Smooth muscle cell (in vitro differentiated cells): ENCODE data around the gene MYO3B. TPM values are rescaled to one million over a fixed set of nuclear protein-coding genes. Genes with fewer than 3 reads are reported as not detected.

Source experiments
- DNase-seq: peaks from one replicate; lab custom pipeline; 2025; ENCODE audit not compliant: unreplicated experiment; lab: John Stamatoyannopoulos, UW
- H2AFZ ChIP-seq: fragments of 200-600 bp; sonication (generic); 2 replicates; pipeline ENCODE4 v1.6.0; 2016; ENCODE audit warnings: antibody characterized with exemption, low read depth, mild to moderate bottlenecking
- H3F3A ChIP-seq: fragments of 200-600 bp; sonication (generic); 2 replicates; pipeline ENCODE4 v1.6.0; 2017; ENCODE audit warnings: antibody characterized with exemption, low read depth
- H3K27ac ChIP-seq: fragments of 200-600 bp; sonication (generic); 2 replicates; pipeline ENCODE4 v1.5.1; 2016; ENCODE audit warnings: low read depth, mild to moderate bottlenecking
- H3K27me3 ChIP-seq: fragments of 200-600 bp; sonication (generic); 2 replicates; pipeline ENCODE4 v1.6.1; 2016; ENCODE audit warnings: low read depth, mild to moderate bottlenecking
- H3K36me3 ChIP-seq: fragments of 200-600 bp; sonication (generic); 2 replicates; pipeline ENCODE4 v1.5.1; 2016; ENCODE audit warnings: low read depth
- H3K4me1 ChIP-seq: fragments of 200-600 bp; sonication (generic); 2 replicates; pipeline ENCODE4 v1.5.1; 2016; ENCODE audit warnings: low read depth
- H3K4me2 ChIP-seq: fragments of 200-600 bp; sonication (generic); 2 replicates; pipeline ENCODE4 v1.6.0; 2016; ENCODE audit warnings: mild to moderate bottlenecking
- H3K4me3 ChIP-seq: fragments of 200-600 bp; sonication (generic); 2 replicates; pipeline ENCODE4 v1.5.1; 2016; ENCODE audit warnings: mild to moderate bottlenecking
- H3K79me2 ChIP-seq: fragments of 200-600 bp; sonication (generic); 2 replicates; pipeline ENCODE4 v1.6.0; 2016; ENCODE audit warnings: low read depth, mild to moderate bottlenecking
- H3K9ac ChIP-seq: fragments of 200-600 bp; sonication (generic); 2 replicates; pipeline ENCODE4 v1.6.0; 2016; ENCODE audit warnings: low read depth
- H3K9me3 ChIP-seq: fragments of 200-600 bp; sonication (generic); replicated peaks from 2 replicates; pipeline ENCODE4 v1.5.1; 2016; ENCODE audit warnings: low read depth
- H4K20me1 ChIP-seq: fragments of 200-600 bp; sonication (generic); 2 replicates; pipeline ENCODE4 v1.6.0; 2016; ENCODE audit warnings: low read depth
- WGBS: methylation state at CpG from one replicate; pipeline ENCODE4 v1.1.7; 2016; ENCODE audit warnings: low lambda C conversion rate; 5-methylcytosine and 5-hydroxymethylcytosine counted together
- polyA plus RNA-seq: library from polyadenylated mRNA; unstranded; fragments of >200 nt; fragmentation: Nextera tagmentation; extraction: Ambion mirVana; gene quantifications from 2 replicates; pipeline ENCODE4 v1.2.1, GENCODE V29; 2016
- total RNA-seq: library from RNA; depleted of rRNA; stranded (reverse); fragments of >200 nt; gene quantifications from 2 replicates; pipeline ENCODE4 v1.2.3, GENCODE V29; 2014
- TF ChIP-seq, protein P1 (sequence below): fragments of 200-600 bp; sonication (generic); IDR thresholded peaks from 2 replicates; pipeline ENCODE4 v1.5.1; 2017; ENCODE audit warnings: borderline replicate concordance, mild to moderate bottlenecking, antibody characterized with exemption; ENCODE audit not compliant: insufficient read depth, poor library complexity, severe bottlenecking

Gene MYO3B
- total and polyA plus RNA-seq, 2 experiments from 2014 or later: 0.47 to 3.1 TPM

DNA sequence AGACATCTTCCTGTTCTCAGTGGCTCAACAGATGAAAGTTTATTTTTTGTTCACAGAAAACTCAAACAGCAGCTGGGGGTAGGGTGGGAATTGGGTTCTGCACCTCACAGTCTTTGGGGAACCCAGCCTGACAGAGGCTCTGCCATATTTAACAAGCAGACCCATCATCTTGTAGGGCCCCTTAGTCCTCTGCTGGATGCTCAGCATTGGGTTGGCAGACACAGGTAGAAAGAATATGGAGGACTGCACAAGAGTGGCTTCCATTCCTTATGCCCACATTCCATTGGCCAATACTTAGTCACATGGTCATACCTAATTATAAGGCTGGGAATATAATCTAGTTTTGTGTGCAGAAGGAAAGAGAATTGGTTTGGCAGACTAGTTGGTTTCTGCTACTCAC is 89.1 kb downstream of the MYO3B start:
- no peaks in the 10 kb centered on the region for H3K9me3 ChIP-seq
- no peaks in the 10 kb centered on the region for H3K27me3 ChIP-seq
- no peak overlapping the region for H3K4me3 ChIP-seq
- H3K4me2 ChIP-seq: no peak overlapping the region
- H3F3A ChIP-seq: no peaks in the 10 kb centered on the region
- TF ChIP-seq, protein P1, sequence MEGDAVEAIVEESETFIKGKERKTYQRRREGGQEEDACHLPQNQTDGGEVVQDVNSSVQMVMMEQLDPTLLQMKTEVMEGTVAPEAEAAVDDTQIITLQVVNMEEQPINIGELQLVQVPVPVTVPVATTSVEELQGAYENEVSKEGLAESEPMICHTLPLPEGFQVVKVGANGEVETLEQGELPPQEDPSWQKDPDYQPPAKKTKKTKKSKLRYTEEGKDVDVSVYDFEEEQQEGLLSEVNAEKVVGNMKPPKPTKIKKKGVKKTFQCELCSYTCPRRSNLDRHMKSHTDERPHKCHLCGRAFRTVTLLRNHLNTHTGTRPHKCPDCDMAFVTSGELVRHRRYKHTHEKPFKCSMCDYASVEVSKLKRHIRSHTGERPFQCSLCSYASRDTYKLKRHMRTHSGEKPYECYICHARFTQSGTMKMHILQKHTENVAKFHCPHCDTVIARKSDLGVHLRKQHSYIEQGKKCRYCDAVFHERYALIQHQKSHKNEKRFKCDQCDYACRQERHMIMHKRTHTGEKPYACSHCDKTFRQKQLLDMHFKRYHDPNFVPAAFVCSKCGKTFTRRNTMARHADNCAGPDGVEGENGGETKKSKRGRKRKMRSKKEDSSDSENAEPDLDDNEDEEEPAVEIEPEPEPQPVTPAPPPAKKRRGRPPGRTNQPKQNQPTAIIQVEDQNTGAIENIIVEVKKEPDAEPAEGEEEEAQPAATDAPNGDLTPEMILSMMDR: no peak
- no peaks in the 10 kb centered on the region for H3K79me2 ChIP-seq
- H4K20me1 ChIP-seq: no peaks in the 10 kb centered on the region
- H3K36me3 ChIP-seq: no peaks in the 10 kb centered on the region
- no peak for DNase-seq
- no peaks in the 10 kb centered on the region for H3K4me1 ChIP-seq
- no peak overlapping the region for H2AFZ ChIP-seq
- H3K27ac ChIP-seq: no peak overlapping the region
- H3K9ac ChIP-seq: no peak overlapping the region

DNA sequence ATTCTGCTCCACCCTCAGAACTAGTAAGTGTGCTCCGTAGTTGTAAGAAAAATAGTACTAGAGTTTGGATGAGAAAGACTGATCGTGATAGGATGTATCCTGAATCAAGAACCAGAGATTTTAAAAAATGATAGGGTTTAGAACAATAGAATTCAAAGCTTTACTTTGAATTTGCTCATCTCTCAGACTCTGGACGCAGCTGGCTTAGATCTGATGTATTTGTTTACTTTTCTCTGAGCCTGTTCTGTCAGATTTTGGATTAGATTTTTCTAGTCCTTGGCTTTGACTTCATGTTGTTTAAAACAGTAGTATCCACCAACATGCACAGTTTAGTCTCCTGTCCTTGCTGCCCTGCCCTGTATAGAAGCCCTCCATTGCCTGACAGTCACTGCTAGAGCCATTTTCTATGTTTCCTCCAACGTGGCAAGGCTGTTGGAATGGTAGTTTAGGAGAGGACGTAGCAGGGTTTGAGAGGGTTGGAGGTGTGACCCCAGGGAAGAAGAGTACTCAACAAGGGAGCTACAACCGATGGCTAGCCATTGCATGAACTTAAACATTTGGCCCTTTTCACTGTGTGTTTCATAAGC is 92.4 kb downstream of the MYO3B start:
- TF ChIP-seq, protein P1: no peak
- Histone ChIP-seq H3K4me1 (no peaks in the 10 kb centered on the region), H3K36me3 (no peaks in the 10 kb centered on the region), H2AFZ (no peak overlapping the region), H3F3A (no peaks in the 10 kb centered on the region), H3K4me3 (no peak overlapping the region), H3K4me2 (no peak overlapping the region), H3K9ac (no peak overlapping the region), H3K27ac (no peak overlapping the region), H3K9me3 (no peaks in the 10 kb centered on the region), H4K20me1 (no peaks in the 10 kb centered on the region), H3K27me3 (no peaks in the 10 kb centered on the region), H3K79me2 (no peaks in the 10 kb centered on the region)
- WGBS: 82% methylated on average over 6 of the region's 6 CpGs
- no peak for DNase-seq

DNA sequence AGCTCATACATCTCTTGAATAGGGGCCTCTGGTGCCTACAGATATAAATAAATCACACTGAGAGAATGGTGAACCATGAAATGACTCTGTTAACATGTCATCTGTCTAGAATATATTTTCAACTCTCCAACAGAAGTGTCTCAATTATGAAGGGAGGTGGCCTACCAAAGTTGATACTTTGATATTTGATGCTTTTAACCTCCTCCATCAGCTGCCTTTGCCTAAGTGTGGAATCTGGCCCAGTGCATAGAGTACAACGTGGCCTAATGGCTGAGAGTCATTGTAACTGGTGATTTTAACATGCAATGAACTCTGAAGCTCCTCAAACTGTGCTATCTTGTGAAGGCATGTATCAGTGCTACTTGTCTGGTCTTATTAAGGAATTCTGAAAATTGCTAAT is 93.4 kb downstream of the MYO3B start:
- H3K9ac ChIP-seq: no peak overlapping the region
- no peak overlapping the region for H3K4me3 ChIP-seq
- H3F3A ChIP-seq: no peaks in the 10 kb centered on the region
- 73% methylated on average over 1 of the region's 1 CpG for WGBS
- no peaks in the 10 kb centered on the region for H4K20me1 ChIP-seq
- H3K36me3 ChIP-seq: no peaks in the 10 kb centered on the region
- H3K4me1 ChIP-seq: no peaks in the 10 kb centered on the region
- no peaks in the 10 kb centered on the region for H3K79me2 ChIP-seq
- no peak overlapping the region for H2AFZ ChIP-seq
- no peak overlapping the region for H3K27ac ChIP-seq
- TF ChIP-seq, protein P1: no peak
- no peaks in the 10 kb centered on the region for H3K9me3 ChIP-seq
- H3K4me2 ChIP-seq: no peak overlapping the region
- no peaks in the 10 kb centered on the region for H3K27me3 ChIP-seq
- no peak for DNase-seq

DNA sequence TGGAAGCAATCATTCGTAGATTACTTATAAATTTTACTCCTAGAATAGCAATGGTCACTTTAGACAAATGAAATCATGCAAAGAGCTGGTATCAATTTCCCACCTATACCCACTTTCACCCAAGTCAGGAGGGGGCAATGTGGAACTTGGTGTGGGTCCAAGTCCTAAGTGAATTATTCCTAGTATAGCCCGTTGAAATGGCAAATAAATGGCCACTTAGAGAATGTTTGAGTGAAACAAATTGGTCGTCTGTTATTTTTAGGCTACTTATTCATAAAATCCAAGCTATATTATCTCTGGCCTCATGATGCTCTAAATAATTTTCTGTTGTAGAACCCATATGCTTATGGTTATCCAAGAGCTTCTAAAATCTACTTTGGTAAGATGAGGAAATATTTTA is 98.1 kb downstream of the MYO3B start:
- H3K4me2 ChIP-seq: no peak overlapping the region
- H3F3A ChIP-seq: no peaks in the 10 kb centered on the region
- H2AFZ ChIP-seq: no peak overlapping the region
- no peaks in the 10 kb centered on the region for H3K79me2 ChIP-seq
- DNase-seq: no peak
- no peaks in the 10 kb centered on the region for H3K27me3 ChIP-seq
- H3K9me3 ChIP-seq: no peaks in the 10 kb centered on the region
- 84% methylated on average over 3 of the region's 3 CpGs for WGBS
- H3K27ac ChIP-seq: no peak overlapping the region
- no peak overlapping the region for H3K9ac ChIP-seq
- H3K4me3 ChIP-seq: no peak overlapping the region
- TF ChIP-seq, protein P1: no peak
- no peaks in the 10 kb centered on the region for H3K36me3 ChIP-seq
- no peaks in the 10 kb centered on the region for H3K4me1 ChIP-seq
- H4K20me1 ChIP-seq: no peaks in the 10 kb centered on the region
